ENCODE measurements around the gene GNB1L.
A peak's percentile ranks its signal among the peaks of the same experiment; 100 is the strongest.

Gene GNB1L

DNA sequence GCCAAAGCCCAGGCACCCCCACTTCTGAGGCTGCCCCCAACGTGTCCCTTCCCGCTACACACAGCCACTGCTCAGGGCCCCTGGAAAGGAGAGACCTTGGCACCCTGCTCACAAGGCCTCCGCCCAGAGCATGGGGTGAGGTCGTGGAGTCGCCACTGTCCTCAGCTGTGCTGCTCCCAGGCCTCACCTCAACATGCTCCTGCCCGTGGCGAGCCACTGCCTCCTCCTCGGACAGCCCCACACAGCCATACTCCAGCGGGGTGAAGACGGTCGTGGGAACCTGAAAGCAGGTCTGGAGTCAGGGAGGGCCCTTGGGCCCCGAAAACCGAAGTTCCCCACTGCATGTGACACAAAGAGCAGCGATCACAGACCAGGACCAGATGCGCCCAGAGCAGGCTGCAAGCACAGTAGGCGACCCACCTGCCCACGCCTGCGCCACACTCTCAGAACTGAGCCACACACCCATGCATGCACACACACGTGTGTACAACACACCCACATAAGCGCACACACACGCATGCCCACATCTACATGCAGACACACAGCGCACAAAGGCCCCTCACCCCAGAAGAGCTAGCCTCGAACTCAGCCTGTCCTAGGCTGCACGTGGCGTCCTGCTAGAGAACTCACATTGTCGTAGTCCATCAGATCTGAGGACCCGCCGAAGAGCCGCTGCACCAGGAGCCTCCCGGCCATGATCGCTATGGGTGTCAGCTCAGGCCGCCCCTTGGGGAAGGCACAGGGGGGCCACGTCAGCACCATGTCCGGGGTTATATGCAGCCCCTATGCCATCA, 25.5 kb upstream of the GNB1L start:
- Histone ChIP-seq H2BK120ac (ENCODE audit: low read depth, low read length) (peak overlapping the region; percentile 43), H3K4me2 (ENCODE audit: low read length, poor library complexity, severe bottlenecking) (no peak overlapping the region), H3K9ac (ENCODE audit: low read length) (peak overlapping the region; percentile 81), H3K14ac (ENCODE audit: low read length in 2 of 2) (peak overlapping the region in 1 of 2 experiments; percentile 61), H3K4ac (ENCODE audit: low read depth in 1 of 2, low read length in 2 of 2) (peak overlapping the region; percentile 68 to 88), H2BK15ac (ENCODE audit: low read depth, poor library complexity, severe bottlenecking) (peak overlapping the region; percentile 95), H4K91ac (ENCODE audit: low read length) (peak overlapping the region; percentile 99), H2BK5ac (ENCODE audit: low read depth, low read length, poor library complexity, severe bottlenecking) (peak overlapping the region; percentile 33), H3K27me3 (ENCODE audit: control insufficient read depth in 1 of 2, insufficient read depth in 1 of 2, low read length in 2 of 2) (no peaks in the 10 kb centered on the region), H3K23ac (ENCODE audit: low read length in 2 of 2) (no peak overlapping the region), H3K4me1 (ENCODE audit: control insufficient read depth, insufficient read depth, low read depth, low read length) (peaks cover 77% of the 10 kb centered on the region), H3K9me3 (ENCODE audit: control insufficient read depth, low read length) (no peaks in the 10 kb centered on the region), H4K8ac (ENCODE audit: low read length) (peak overlapping the region; percentile 58), H2BK12ac (ENCODE audit: low read length in 2 of 2) (peak overlapping the region; percentile 84 to 86), H3K4me3 (ENCODE audit: insufficient read depth in 1 of 2, low read depth in 1 of 2, low read length in 2 of 2) (peak overlapping the region in 1 of 2 experiments; percentile 64), H3K27ac (ENCODE audit: low read length, poor library complexity, severe bottlenecking) (peak overlapping the region; percentile 81), H3K18ac (ENCODE audit: low read depth in 1 of 2, low read length in 2 of 2) (peak overlapping the region; percentile 56 to 83), H3K36me3 (ENCODE audit: control insufficient read depth in 1 of 2, insufficient read depth in 2 of 2, low read depth in 1 of 2, low read length in 2 of 2) (peaks cover 0 to 16% of the 10 kb centered on the region in 2 experiments), H2AFZ (ENCODE audit: low read depth, low read length) (no peak overlapping the region), H3K79me1 (replicated peaks; ENCODE audit: low read length, poor library complexity, severe bottlenecking) (peaks cover 7% of the 10 kb centered on the region), H2AK5ac (ENCODE audit: low read length, severe bottlenecking) (peak overlapping the region; percentile 81)
- no peak for DNase-seq
- 87% methylated on average over 34 of the region's 34 CpGs for WGBS

- H2BK120ac ChIP-seq (ENCODE audit: low read depth, low read length) = peak overlapping the region; percentile 43
- H3K4me2 ChIP-seq (ENCODE audit: low read length, poor library complexity, severe bottlenecking) = no peak overlapping the region
- no peaks in the 10 kb centered on the region for H3K9me3 ChIP-seq (ENCODE audit: control insufficient read depth, low read length)
- H2BK12ac ChIP-seq (ENCODE audit: low read length in 2 of 2) = peak overlapping the region; percentile 84 to 86
- no peak overlapping the region for H3K9ac ChIP-seq (ENCODE audit: low read length)
- no peak overlapping the region for H3K27ac ChIP-seq (ENCODE audit: low read length, poor library complexity, severe bottlenecking)
- H3K36me3 ChIP-seq (ENCODE audit: control insufficient read depth in 1 of 2, insufficient read depth in 2 of 2, low read depth in 1 of 2, low read length in 2 of 2) = peaks cover 0 to 21% of the 10 kb centered on the region in 2 experiments
- WGBS = 73% methylated on average over 4 of the region's 4 CpGs
- no peak overlapping the region for H3K23ac ChIP-seq (ENCODE audit: low read length in 2 of 2)
- H2AK5ac ChIP-seq (ENCODE audit: low read length, severe bottlenecking) = peak overlapping the region; percentile 81
- peak overlapping the region; percentile 56 to 83 for H3K18ac ChIP-seq (ENCODE audit: low read depth in 1 of 2, low read length in 2 of 2)
- H2BK15ac ChIP-seq (ENCODE audit: low read depth, poor library complexity, severe bottlenecking) = peak overlapping the region; percentile 78
- no peak overlapping the region for H3K4me3 ChIP-seq (ENCODE audit: insufficient read depth in 1 of 2, low read depth in 1 of 2, low read length in 2 of 2)
- no peak overlapping the region for H2AFZ ChIP-seq (ENCODE audit: low read depth, low read length)
- peak overlapping the region; percentile 99 for H4K91ac ChIP-seq (ENCODE audit: low read length)
- peaks cover 7% of the 10 kb centered on the region for H3K79me1 ChIP-seq (replicated peaks; ENCODE audit: low read length, poor library complexity, severe bottlenecking)
- no peaks in the 10 kb centered on the region for H3K27me3 ChIP-seq (ENCODE audit: control insufficient read depth in 1 of 2, insufficient read depth in 1 of 2, low read length in 2 of 2)
- no peak for DNase-seq
- peak overlapping the region in 1 of 2 experiments; percentile 61 for H3K14ac ChIP-seq (ENCODE audit: low read length in 2 of 2)
- H3K4me1 ChIP-seq (ENCODE audit: control insufficient read depth, insufficient read depth, low read depth, low read length) = peaks cover 83% of the 10 kb centered on the region
- H2BK5ac ChIP-seq (ENCODE audit: low read depth, low read length, poor library complexity, severe bottlenecking) = no peak overlapping the region
- peak overlapping the region; percentile 58 for H4K8ac ChIP-seq (ENCODE audit: low read length)
- H3K4ac ChIP-seq (ENCODE audit: low read depth in 1 of 2, low read length in 2 of 2) = peak overlapping the region; percentile 28 to 88
Measured at GRCh38 chr22:19879643-19879991, 24.9 kb upstream of the GNB1L start.

DNA sequence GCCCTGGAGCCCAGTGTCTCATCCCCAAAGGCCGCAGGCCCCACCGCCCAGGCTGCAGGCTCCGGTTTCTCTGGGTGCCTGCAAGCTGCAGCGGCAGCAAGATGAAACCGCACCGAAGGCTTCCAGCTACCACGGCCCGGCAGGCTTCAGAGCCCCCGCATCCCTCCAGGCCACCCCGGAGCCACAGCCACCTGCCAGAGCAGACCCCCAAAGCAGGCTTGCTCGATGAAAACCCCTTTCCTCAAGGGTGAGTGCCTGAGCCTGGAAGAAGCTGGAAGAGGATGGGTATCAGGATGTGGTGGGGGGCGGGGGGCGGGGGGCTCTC, 24.5 kb upstream of the GNB1L start:
- Histone ChIP-seq H4K91ac (ENCODE audit: low read length) (peak overlapping the region; percentile 12), H3K27me3 (ENCODE audit: control insufficient read depth in 1 of 2, insufficient read depth in 1 of 2, low read length in 2 of 2) (no peaks in the 10 kb centered on the region), H3K4me1 (ENCODE audit: control insufficient read depth, insufficient read depth, low read depth, low read length) (peaks cover 85% of the 10 kb centered on the region), H2BK120ac (ENCODE audit: low read depth, low read length) (peak overlapping the region; percentile 84), H2AFZ (ENCODE audit: low read depth, low read length) (no peak overlapping the region), H3K23ac (ENCODE audit: low read length in 2 of 2) (no peak overlapping the region), H3K79me1 (replicated peaks; ENCODE audit: low read length, poor library complexity, severe bottlenecking) (peaks cover 7% of the 10 kb centered on the region), H3K18ac (ENCODE audit: low read depth in 1 of 2, low read length in 2 of 2) (peak overlapping the region in 1 of 2 experiments; percentile 47), H3K4me2 (ENCODE audit: low read length, poor library complexity, severe bottlenecking) (peak overlapping the region; percentile 30), H2BK5ac (ENCODE audit: low read depth, low read length, poor library complexity, severe bottlenecking) (no peak overlapping the region), H3K36me3 (ENCODE audit: control insufficient read depth in 1 of 2, insufficient read depth in 2 of 2, low read depth in 1 of 2, low read length in 2 of 2) (peaks cover 0 to 22% of the 10 kb centered on the region in 2 experiments), H2BK12ac (ENCODE audit: low read length in 2 of 2) (peak overlapping the region in 1 of 2 experiments; percentile 45), H3K27ac (ENCODE audit: low read length, poor library complexity, severe bottlenecking) (peak overlapping the region; percentile 21), H2BK15ac (ENCODE audit: low read depth, poor library complexity, severe bottlenecking) (peak overlapping the region; percentile 93), H2AK5ac (ENCODE audit: low read length, severe bottlenecking) (peak overlapping the region; percentile 16), H3K14ac (ENCODE audit: low read length in 2 of 2) (no peak overlapping the region), H3K9me3 (ENCODE audit: control insufficient read depth, low read length) (no peaks in the 10 kb centered on the region), H4K8ac (ENCODE audit: low read length) (no peak overlapping the region), H3K4ac (ENCODE audit: low read depth in 1 of 2, low read length in 2 of 2) (peak overlapping the region in 1 of 2 experiments; percentile 40), H3K4me3 (ENCODE audit: insufficient read depth in 1 of 2, low read depth in 1 of 2, low read length in 2 of 2) (no peak overlapping the region), H3K9ac (ENCODE audit: low read length) (no peak overlapping the region)
- DNase-seq = no peak
- WGBS = 94% methylated on average over 13 of the region's 13 CpGs

- Histone ChIP-seq H2BK12ac (ENCODE audit: low read length in 2 of 2) (peak overlapping the region; percentile 20 to 45), H3K4me3 (ENCODE audit: insufficient read depth in 1 of 2, low read depth in 1 of 2, low read length in 2 of 2) (no peak overlapping the region), H3K27ac (ENCODE audit: low read length, poor library complexity, severe bottlenecking) (peak overlapping the region; percentile 21), H3K9me3 (ENCODE audit: control insufficient read depth, low read length) (no peaks in the 10 kb centered on the region), H2BK15ac (ENCODE audit: low read depth, poor library complexity, severe bottlenecking) (peak overlapping the region; percentile 93), H3K4me2 (ENCODE audit: low read length, poor library complexity, severe bottlenecking) (peak overlapping the region; percentile 30), H3K9ac (ENCODE audit: low read length) (no peak overlapping the region), H3K4ac (ENCODE audit: low read depth in 1 of 2, low read length in 2 of 2) (peak overlapping the region in 1 of 2 experiments; percentile 55), H3K14ac (ENCODE audit: low read length in 2 of 2) (peak overlapping the region in 1 of 2 experiments; percentile 45), H3K36me3 (ENCODE audit: control insufficient read depth in 1 of 2, insufficient read depth in 2 of 2, low read depth in 1 of 2, low read length in 2 of 2) (peaks cover 0 to 28% of the 10 kb centered on the region in 2 experiments), H3K27me3 (ENCODE audit: control insufficient read depth in 1 of 2, insufficient read depth in 1 of 2, low read length in 2 of 2) (no peaks in the 10 kb centered on the region), H3K4me1 (ENCODE audit: control insufficient read depth, insufficient read depth, low read depth, low read length) (peaks cover 86% of the 10 kb centered on the region), H3K23ac (ENCODE audit: low read length in 2 of 2) (no peak overlapping the region), H2AK5ac (ENCODE audit: low read length, severe bottlenecking) (peak overlapping the region; percentile 16), H4K91ac (ENCODE audit: low read length) (peak overlapping the region; percentile 77), H2BK5ac (ENCODE audit: low read depth, low read length, poor library complexity, severe bottlenecking) (no peak overlapping the region), H3K18ac (ENCODE audit: low read depth in 1 of 2, low read length in 2 of 2) (peak overlapping the region; percentile 47 to 78), H2BK120ac (ENCODE audit: low read depth, low read length) (peak overlapping the region; percentile 8), H2AFZ (ENCODE audit: low read depth, low read length) (no peak overlapping the region), H3K79me1 (replicated peaks; ENCODE audit: low read length, poor library complexity, severe bottlenecking) (peaks cover 7% of the 10 kb centered on the region), H4K8ac (ENCODE audit: low read length) (peak overlapping the region; percentile 67)
- 90% methylated on average over 12 of the region's 16 CpGs for WGBS
- DNase-seq = no peak
Measured at GRCh38 chr22:19878461-19879245, 24.0 kb upstream of the GNB1L start.
